RWPE2 (cell line): ENCODE results near the gene R3HDM2.

Experiments
- ATAC-seq: fragments of 200-7000 bp; cut with Tn5 transposase; 3 replicates; pipeline ENCODE4 v1.9.1; 2021; ENCODE audit warnings: low read depth
- DNase-seq: peaks from one replicate; pipeline ENCODE4 v3.0.0-alpha.2; 2020; ENCODE audit warnings: low spot score
- H3K27ac ChIP-seq: fragments of 450-650 bp; 2 replicates; pipeline ENCODE4 v1.5.1; 2017; ENCODE audit warnings: mild to moderate bottlenecking; ENCODE audit not compliant: poor library complexity, severe bottlenecking
- H3K27me3 ChIP-seq: fragments of 250-450 bp; sonication (Bioruptor Pico); 2 replicates; pipeline ENCODE4 v1.5.1; 2021; ENCODE audit warnings: mild to moderate bottlenecking, moderate library complexity; ENCODE audit not compliant: insufficient read depth, poor library complexity, severe bottlenecking
- H3K36me3 ChIP-seq: fragments of 250-450 bp; sonication (Bioruptor Pico); 2 replicates; pipeline ENCODE4 v1.5.1; 2020; ENCODE audit warnings: low read depth, mild to moderate bottlenecking, moderate library complexity
- H3K4me1 ChIP-seq: fragments of 250-450 bp; sonication (Bioruptor Pico); 2 replicates; pipeline ENCODE4 v1.5.1; 2021; ENCODE audit warnings: mild to moderate bottlenecking, moderate library complexity; ENCODE audit not compliant: insufficient read depth, poor library complexity, severe bottlenecking
- H3K4me3 ChIP-seq: fragments of 250-450 bp; sonication (Bioruptor Pico); 2 replicates; pipeline ENCODE4 v1.5.1; 2021; ENCODE audit warnings: mild to moderate bottlenecking, moderate library complexity; ENCODE audit not compliant: severe bottlenecking
- H3K9me3 ChIP-seq: fragments of 250-450 bp; sonication (Bioruptor Pico); 2 replicates; pipeline ENCODE4 v1.5.1; 2021; ENCODE audit warnings: mild to moderate bottlenecking, moderate library complexity; ENCODE audit not compliant: severe bottlenecking
- TF ChIP-seq, protein P1 (sequence below): fragments of 450-650 bp; IDR thresholded peaks from one replicate; pipeline ENCODE4 v1.5.1; 2017; ENCODE audit warnings: mild to moderate bottlenecking, moderate library complexity; ENCODE audit not compliant: poor library complexity, severe bottlenecking

Gene R3HDM2

DNA sequence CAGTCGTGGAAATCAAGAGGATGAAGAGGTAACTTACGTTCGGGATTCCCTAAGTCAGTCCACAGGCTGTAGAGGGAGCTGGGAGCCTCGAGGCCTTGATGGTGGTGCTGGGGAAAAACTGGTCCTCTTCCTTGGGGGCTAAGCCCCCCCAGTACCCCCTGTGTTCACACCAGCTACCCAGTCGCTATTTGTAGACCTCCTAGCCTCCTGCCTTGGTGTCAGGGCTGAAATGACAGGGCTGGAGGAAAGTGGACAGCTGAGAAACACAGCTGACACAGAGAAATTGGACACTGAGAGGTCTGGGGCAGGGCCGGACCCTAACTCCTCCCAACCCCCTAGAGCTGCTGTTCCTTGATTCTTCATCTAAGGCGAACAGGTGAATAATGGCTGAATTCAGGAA is 179.9 kb downstream of the R3HDM2 start, which contains the start of gene STAC3:
TSS of gene STAC3 (minus strand) at position 232 of the 400 bp plus-strand sequence. CDS start 1,551 bp downstream, outside the sequence.
- Histone ChIP-seq H3K4me1 (no peaks in the 10 kb centered on the region), H3K27ac (no peak within 1 kb of the TSS), H3K4me3 (no peak within 1 kb of the TSS), H3K9me3 (no peaks in the 10 kb centered on the region), H3K36me3 (0 out of 2 replicates have a peak, but pooled peaks cover 2% of the 10 kb centered on the region), H3K27me3 (no peaks in the 10 kb centered on the region)
- no peak for ATAC-seq
- DNase-seq, result no peak
- TF ChIP-seq, protein P1, sequence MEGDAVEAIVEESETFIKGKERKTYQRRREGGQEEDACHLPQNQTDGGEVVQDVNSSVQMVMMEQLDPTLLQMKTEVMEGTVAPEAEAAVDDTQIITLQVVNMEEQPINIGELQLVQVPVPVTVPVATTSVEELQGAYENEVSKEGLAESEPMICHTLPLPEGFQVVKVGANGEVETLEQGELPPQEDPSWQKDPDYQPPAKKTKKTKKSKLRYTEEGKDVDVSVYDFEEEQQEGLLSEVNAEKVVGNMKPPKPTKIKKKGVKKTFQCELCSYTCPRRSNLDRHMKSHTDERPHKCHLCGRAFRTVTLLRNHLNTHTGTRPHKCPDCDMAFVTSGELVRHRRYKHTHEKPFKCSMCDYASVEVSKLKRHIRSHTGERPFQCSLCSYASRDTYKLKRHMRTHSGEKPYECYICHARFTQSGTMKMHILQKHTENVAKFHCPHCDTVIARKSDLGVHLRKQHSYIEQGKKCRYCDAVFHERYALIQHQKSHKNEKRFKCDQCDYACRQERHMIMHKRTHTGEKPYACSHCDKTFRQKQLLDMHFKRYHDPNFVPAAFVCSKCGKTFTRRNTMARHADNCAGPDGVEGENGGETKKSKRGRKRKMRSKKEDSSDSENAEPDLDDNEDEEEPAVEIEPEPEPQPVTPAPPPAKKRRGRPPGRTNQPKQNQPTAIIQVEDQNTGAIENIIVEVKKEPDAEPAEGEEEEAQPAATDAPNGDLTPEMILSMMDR, result no peak

DNA sequence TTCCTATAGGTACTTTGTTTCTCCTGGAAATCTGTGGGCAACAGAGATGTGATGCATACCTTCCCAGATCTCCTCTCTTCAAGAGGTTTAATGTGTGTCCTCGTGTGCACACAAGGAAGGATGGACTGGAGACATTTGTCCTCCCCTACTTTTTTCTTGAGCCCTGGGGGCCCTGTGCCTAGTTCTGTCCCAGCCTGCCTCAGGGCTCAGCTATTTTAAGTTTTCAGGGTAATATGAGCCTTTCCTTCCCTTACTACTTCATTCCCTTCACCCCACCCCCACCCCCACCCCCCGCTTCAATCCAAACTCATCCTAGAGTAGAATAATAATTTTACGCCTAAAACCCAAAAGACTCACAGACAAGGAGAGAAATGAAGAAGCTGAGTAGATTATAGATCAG is 180.3 kb downstream of the R3HDM2 start:
- H3K4me1 ChIP-seq, result no peaks in the 10 kb centered on the region
- H3K9me3 ChIP-seq, result no peaks in the 10 kb centered on the region
- no peaks in the 10 kb centered on the region for H3K27me3 ChIP-seq
- no peak overlapping the region for H3K4me3 ChIP-seq
- H3K36me3 ChIP-seq, result no peaks in the 10 kb centered on the region
- ATAC-seq (no peak), DNase-seq (no peak)
- TF ChIP-seq, protein P1, result no peak
- H3K27ac ChIP-seq, result no peak overlapping the region

DNA sequence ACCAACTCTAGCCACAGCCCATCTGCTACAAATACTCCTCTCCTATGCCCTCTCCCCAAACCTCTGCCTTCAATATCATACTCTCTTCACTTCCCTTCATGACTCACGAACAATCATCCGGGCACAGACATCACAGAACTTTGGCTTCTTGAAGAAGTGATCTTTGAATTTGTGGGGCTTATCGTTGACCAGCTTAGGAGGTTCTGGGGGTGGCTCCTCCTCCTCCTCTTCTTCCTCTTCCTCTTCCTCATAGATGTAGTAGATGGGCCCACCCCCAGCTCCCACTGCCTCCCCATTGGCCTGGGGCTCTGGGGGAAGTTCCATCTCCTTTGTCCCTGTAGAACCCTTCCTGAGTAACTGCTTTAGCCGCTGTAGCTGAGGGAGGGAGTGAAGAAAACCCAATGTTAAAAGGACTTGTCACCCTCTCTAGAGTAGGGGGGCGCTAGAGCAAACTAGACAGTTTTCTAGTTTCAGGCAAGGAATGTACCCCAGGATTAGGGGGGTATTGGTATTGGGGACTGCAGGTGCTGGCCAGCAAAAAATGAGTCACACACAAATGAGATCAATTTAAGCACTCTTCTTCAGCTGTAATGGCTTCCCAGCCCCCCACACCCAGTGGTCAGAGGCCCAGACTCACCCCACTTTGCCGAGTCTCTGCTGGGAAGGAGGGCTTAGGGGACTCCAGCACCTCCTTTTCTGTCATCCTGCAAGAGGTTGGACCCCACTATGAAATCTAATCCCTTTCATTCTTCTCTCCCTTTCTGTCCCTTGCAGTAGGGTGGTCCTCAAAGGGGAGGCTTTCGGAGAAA is 181.7 kb downstream of the R3HDM2 start:
- ATAC-seq, result no peak; the same call in 2 of the 3 replicates
- DNase-seq, result no peak
- no peaks in the 10 kb centered on the region for H3K4me1 ChIP-seq
- no peaks in the 10 kb centered on the region for H3K27me3 ChIP-seq
- no peaks in the 10 kb centered on the region for H3K9me3 ChIP-seq
- TF ChIP-seq, protein P1, result no peak
- no peaks in the 10 kb centered on the region for H3K36me3 ChIP-seq
- no peak overlapping the region for H3K27ac ChIP-seq
- H3K4me3 ChIP-seq, result no peak overlapping the region

DNA sequence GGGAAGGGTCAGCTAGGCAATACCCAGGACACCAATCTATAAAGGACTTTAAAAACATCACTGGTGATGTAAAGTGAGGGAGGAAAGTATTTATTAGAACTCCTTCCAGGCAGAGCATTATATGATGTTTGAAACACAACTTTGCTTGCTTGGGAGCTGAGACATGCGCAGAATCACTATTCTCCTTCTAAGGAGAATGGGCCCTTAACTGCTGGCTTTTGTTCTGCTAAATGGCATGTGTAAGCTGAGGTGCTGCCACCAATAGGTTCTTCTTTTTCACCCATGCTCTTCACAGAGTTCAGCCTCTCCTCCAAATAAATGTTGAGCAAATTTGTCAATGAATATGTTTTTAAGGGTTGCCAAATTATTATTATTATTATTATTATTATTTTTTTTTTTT is 183.8 kb downstream of the R3HDM2 start:
- DNase-seq, result no peak
- Histone ChIP-seq H3K4me3 (no peak overlapping the region), H3K36me3 (no peaks in the 10 kb centered on the region), H3K27ac (no peak overlapping the region), H3K9me3 (no peaks in the 10 kb centered on the region), H3K4me1 (no peaks in the 10 kb centered on the region), H3K27me3 (peaks cover 5% of the 10 kb centered on the region)
- ATAC-seq, result no peak
- TF ChIP-seq, protein P1, result no peak

DNA sequence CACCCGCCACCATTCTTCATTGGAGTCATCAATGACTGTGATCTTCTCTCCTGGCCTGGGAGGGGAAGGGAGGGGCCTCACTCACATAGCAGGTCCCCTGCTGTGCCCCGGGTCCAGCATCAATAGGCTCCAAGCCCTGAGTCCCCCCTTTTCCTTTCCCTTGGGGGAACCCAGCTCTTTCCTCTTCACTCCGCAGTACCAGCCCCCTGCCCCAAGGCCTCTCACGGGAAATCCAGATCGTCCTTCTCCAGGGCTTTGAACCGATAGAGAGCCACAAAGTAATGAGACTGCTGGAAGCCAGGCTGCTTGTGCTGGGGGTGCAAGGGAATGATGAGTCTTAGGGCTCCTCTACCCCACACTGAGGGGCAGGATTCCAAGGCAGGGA is 186.5 kb downstream of the R3HDM2 start:
- H3K36me3 ChIP-seq, result no peaks in the 10 kb centered on the region
- peaks cover 27% of the 10 kb centered on the region for H3K27me3 ChIP-seq
- ATAC-seq, result no peak
- no peak for DNase-seq
- H3K4me1 ChIP-seq, result no peaks in the 10 kb centered on the region
- no peaks in the 10 kb centered on the region for H3K9me3 ChIP-seq
- H3K4me3 ChIP-seq, result no peak overlapping the region
- no peak overlapping the region for H3K27ac ChIP-seq
- TF ChIP-seq, protein P1, result no peak
